HG03064 (cell line): ENCODE data around the gene AQP1.
A peak's percentile ranks its signal among the peaks of the same experiment; 100 is the strongest.

ENCODE experiments used
- ATAC-seq: cut with Tn5 transposase; IDR thresholded peaks from one replicate; pipeline ENCODE4 v1.9.1; 2021; ENCODE audit warnings: low read depth; ENCODE audit not compliant: unreplicated experiment

AQP1 gene

DNA sequence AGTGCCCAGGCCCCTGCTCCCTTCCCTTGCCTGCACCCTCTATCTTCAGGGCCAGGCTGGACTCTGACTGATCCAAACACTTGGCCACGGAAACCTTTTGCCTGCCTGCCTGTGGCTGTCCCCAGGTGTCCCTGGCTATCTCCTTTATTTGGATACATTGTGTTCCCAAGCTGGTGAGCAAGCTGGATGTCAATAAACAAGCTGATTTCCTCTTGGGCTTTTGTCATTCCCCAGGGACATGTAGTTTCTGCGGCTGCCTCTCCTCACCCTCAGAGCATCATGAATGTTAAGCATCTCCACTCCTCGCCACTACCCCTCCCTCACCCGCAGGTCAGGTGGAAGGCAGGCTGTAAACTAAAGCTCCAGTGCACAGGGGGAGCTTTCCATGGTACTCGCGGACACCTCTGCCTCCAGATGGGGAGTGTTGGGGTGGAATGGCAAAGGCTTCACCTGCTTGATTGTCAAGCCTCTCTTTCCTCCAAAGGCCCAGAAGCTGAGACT, 59.0 kb downstream of the AQP1 start:
- ATAC-seq: no peak

DNA sequence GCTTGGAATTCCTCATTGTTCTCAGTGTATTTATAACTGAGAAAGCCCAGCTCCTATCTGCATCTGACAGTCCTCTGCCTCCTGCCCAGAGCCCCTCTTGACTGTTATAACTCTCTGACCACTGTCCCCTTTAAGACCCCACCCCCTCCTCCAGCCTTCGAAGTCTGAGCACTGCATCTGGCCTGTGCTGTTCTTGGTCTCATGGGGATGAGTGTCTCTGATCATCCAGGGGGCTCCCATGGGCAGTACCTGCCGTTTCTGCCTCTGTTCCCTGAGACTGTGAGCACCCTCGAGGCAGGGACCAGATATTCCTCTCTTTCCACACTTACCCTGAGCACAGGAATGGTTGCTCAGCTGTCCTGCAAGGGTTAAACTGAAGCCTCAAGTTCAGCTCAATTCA, 59.8 kb downstream of the AQP1 start:
- ATAC-seq: no peak

DNA sequence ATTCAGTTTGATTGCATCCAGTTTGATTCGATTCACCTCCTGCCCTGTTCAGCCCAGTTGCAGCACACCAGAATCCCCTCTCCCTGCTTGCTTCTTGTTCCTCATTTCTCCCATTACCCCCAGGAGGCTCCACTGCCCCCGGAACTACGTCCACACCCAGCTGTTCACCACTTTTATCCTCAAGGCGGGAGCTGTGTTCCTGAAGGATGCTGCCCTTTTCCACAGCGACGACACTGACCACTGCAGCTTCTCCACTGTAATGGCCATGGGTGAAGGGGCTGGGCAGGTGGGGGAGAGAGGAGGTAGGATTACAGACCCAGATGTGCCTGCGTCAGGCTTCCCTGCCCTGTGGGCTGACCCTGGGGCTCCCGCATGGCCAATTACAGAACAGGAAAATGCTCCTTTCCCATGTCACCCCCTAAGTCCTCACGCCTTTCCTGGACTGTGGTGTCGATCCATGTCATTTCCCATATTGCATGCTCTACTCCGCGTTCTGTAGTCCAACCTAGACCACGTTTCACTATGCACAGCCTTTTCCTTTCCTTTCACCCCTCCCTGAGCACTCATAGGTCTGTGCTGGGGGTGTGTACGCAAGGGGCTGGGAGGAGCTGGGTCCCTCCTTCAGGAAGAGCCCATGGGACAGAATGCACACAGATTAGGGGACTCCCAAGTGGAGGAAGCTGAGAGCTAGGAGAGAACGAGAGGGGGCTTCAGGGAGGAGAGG, 60.3 kb downstream of the AQP1 start:
- no peak for ATAC-seq

GRCh38 chr7:30973292-30973691, 61.6 kb downstream of the AQP1 start:
- no peak for ATAC-seq

DNA sequence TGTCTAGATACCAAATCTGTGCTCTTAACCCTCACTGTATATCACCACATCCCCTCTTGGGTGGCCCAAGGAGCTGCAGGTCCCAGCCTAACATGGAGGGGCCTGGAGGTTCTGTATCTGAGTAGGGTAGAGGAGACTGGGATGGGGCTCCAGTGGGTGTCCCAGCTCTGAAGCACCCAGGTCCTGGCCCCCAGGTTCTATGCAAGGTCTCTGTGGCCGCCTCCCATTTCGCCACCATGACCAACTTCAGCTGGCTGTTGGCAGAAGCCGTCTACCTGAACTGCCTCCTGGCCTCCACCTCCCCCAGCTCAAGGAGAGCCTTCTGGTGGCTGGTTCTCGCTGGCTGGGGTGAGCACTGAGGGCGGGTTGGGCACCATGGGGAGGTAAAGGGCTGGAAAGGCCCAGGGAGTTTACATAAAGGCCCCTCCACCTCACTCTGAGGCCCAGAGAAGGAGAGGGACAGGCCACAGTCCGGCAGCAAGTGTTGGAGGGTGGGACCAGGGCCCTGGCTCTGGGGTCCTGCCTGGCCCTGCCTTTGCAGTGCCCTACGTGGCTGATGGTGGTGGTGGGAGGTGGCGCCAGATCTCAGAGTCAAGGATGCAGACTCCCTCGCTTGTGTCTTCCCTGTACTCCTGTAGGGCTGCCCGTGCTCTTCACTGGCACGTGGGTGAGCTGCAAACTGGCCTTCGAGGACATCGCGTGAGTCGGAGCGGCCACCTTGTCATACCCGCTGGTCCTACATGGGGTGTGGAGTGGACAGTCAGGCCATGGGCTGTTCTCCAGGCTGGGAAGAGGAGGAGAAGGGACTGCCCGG, 62.3 kb downstream of the AQP1 start:
- no peak for ATAC-seq

DNA sequence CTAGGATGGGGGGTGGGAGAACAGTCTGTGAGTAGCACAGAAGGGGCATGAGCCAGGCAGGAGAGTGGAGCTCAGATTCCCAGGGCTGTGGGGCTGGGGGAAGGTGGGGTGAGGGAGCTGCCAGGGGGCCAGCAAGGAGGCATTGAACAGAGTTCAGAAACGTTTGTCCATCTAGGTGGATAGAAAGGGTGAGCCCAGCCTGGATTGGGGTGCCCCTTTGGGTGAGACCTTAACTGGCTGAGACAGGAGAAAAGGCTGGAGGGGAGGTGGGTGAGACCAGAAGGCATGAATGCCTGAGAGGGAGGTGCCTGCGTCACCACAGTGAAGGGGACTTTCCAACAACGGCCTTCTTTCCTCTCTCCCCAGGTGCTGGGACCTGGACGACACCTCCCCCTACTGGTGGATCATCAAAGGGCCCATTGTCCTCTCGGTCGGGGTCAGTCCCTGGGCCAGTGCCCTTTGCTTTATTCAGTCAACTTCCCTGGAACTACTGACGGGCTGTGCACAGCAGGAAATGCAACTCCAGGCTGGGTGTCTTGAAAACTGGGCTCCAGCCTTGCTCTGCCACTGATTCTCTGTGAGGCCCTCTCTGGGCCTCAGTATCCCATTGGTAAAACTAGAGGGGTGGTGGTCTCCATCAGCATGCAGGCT, 63.1 kb downstream of the AQP1 start:
- ATAC-seq: peak; percentile 95
